OCI-LY1 (cell line): ENCODE measurements around the gene PCDHB4.
"Not testable (repeated sequence)": the region's sequence is repeated elsewhere in the genome, so short reads cannot be mapped to it uniquely, and the experiment has no call there.

ENCODE experiments used
- H2AFZ ChIP-seq: fragments of 200-600 bp; sonication (generic), shearing (Covaris generic); 2 replicates; pipeline ENCODE4 v1.6.0; 2014; ENCODE audit warnings: antibody characterized with exemption, mild to moderate bottlenecking, low read length
- H3F3A ChIP-seq: fragments of 200-600 bp; sonication (generic), shearing (Covaris generic); 2 replicates; pipeline ENCODE4 v1.6.0; 2014; ENCODE audit warnings: mild to moderate bottlenecking, antibody characterized with exemption, low read length, moderate library complexity; ENCODE audit not compliant: insufficient read depth
- H3K27ac ChIP-seq: fragments of 200-600 bp; sonication (generic); 2 replicates; pipeline ENCODE4 v1.5.1; 2014; ENCODE audit warnings: low read length, mixed run types, mild to moderate bottlenecking, low read depth; ENCODE audit not compliant: poor library complexity, severe bottlenecking
- H3K27me3 ChIP-seq: fragments of 200-600 bp; sonication (generic); 2 replicates; pipeline ENCODE4 v1.6.0; 2014; ENCODE audit warnings: antibody characterized with exemption, mild to moderate bottlenecking, low read length, moderate library complexity; ENCODE audit not compliant: insufficient read depth
- H3K36me3 ChIP-seq: fragments of 200-600 bp; sonication (generic); 2 replicates; pipeline ENCODE4 v1.6.1; 2014; ENCODE audit warnings: mild to moderate bottlenecking, antibody characterized with exemption, low read length, moderate library complexity, mixed read lengths; ENCODE audit not compliant: insufficient read depth
- H3K4me1 ChIP-seq: fragments of 200-600 bp; sonication (generic); 2 replicates; pipeline ENCODE4 v1.5.1; 2014; ENCODE audit warnings: mild to moderate bottlenecking, low read length, moderate library complexity; ENCODE audit not compliant: insufficient read depth, severe bottlenecking
- H3K4me2 ChIP-seq: fragments of 200-600 bp; sonication (generic), shearing (Covaris generic); 2 replicates; pipeline ENCODE4 v1.6.1; 2014; ENCODE audit warnings: low read length
- H3K4me3 ChIP-seq: fragments of 200-600 bp; sonication (generic); 2 replicates; pipeline ENCODE4 v1.5.1; 2014; ENCODE audit warnings: low read length, low read depth, mild to moderate bottlenecking, mixed read lengths; ENCODE audit not compliant: poor library complexity, severe bottlenecking
- H3K79me2 ChIP-seq: fragments of 200-600 bp; shearing (Covaris generic); 2 replicates; pipeline ENCODE4 v1.6.1; 2016; ENCODE audit warnings: mixed run types, low read length, mixed read lengths; ENCODE audit not compliant: insufficient read depth
- H3K9ac ChIP-seq: fragments of 200-600 bp; sonication (generic), shearing (Covaris generic); 2 replicates; pipeline ENCODE4 v1.6.1; 2014; ENCODE audit warnings: mild to moderate bottlenecking, low read length, mixed read lengths
- H3K9me2 ChIP-seq: fragments of 200-600 bp; sonication (generic), shearing (Covaris generic); 2 replicates; pipeline ENCODE4 v1.6.1; 2014; ENCODE audit warnings: low read depth, mild to moderate bottlenecking, low read length, mixed read lengths
- H3K9me3 ChIP-seq: fragments of 200-600 bp; shearing (Covaris generic); 2 replicates; pipeline ENCODE4 v1.6.1; 2014; ENCODE audit warnings: low read length, mixed read lengths
- H4K20me1 ChIP-seq: fragments of 200-600 bp; sonication (generic), shearing (Covaris generic); 2 replicates; pipeline ENCODE4 v1.6.0; 2016; ENCODE audit warnings: mild to moderate bottlenecking, low read length; ENCODE audit not compliant: insufficient read depth
- EZH2 ChIP-seq: fragments of 200-600 bp; sonication (generic), shearing (Covaris generic); IDR thresholded peaks from 2 replicates; pipeline ENCODE4 v1.8.0; 2017; ENCODE audit warnings: borderline replicate concordance, mixed run types, mild to moderate bottlenecking, antibody characterized with exemption, low read length, moderate library complexity, mixed read lengths
- TF ChIP-seq, protein P1 (sequence below): fragments of 200-600 bp; sonication (generic), shearing (Covaris generic); IDR thresholded peaks from 2 replicates; pipeline ENCODE4 v1.5.1; 2017; ENCODE audit warnings: mild to moderate bottlenecking, antibody characterized with exemption, low read length, moderate library complexity, mixed read lengths

Gene PCDHB4

DNA sequence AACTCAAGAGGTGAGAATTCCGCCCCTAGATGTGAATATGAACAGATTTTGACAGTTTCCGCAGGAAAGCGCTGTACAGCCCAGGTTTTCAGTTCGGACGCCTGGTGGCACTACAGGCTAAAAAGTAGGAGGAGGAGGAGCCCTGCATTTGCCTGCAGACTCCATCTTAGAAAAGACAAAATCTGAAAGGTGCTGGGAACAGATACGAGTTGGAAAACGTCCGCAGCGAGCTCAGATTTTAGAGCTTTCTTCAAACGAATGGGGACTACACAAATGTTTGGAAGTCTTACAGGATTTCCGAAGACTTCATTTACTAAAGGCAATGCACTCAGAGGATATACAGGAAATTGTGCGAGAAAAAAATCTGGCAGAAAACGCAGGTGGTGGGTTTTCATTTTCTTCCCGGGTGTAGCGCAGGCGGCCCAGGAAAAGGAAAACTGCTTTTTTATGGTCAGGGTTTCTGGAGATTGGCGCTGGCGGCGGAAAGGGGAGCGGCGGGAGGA, 37.1 kb upstream of the PCDHB4 start:
- H3F3A ChIP-seq: no peaks in the 10 kb centered on the region
- H3K9ac ChIP-seq: no peak overlapping the region
- H3K4me2 ChIP-seq: no peak overlapping the region
- no peaks in the 10 kb centered on the region for H3K27me3 ChIP-seq
- H3K36me3 ChIP-seq: no peaks in the 10 kb centered on the region
- H3K4me1 ChIP-seq: no peaks in the 10 kb centered on the region
- no peaks in the 10 kb centered on the region for H4K20me1 ChIP-seq
- H3K27ac ChIP-seq: no peak overlapping the region
- TF ChIP-seq, protein P1, sequence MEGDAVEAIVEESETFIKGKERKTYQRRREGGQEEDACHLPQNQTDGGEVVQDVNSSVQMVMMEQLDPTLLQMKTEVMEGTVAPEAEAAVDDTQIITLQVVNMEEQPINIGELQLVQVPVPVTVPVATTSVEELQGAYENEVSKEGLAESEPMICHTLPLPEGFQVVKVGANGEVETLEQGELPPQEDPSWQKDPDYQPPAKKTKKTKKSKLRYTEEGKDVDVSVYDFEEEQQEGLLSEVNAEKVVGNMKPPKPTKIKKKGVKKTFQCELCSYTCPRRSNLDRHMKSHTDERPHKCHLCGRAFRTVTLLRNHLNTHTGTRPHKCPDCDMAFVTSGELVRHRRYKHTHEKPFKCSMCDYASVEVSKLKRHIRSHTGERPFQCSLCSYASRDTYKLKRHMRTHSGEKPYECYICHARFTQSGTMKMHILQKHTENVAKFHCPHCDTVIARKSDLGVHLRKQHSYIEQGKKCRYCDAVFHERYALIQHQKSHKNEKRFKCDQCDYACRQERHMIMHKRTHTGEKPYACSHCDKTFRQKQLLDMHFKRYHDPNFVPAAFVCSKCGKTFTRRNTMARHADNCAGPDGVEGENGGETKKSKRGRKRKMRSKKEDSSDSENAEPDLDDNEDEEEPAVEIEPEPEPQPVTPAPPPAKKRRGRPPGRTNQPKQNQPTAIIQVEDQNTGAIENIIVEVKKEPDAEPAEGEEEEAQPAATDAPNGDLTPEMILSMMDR: no peak
- TF ChIP-seq EZH2: no peak
- H3K9me2 ChIP-seq: no peaks in the 10 kb centered on the region
- H3K9me3 ChIP-seq: no peaks in the 10 kb centered on the region
- no peaks in the 10 kb centered on the region for H3K79me2 ChIP-seq
- no peak overlapping the region for H3K4me3 ChIP-seq
- no peak overlapping the region for H2AFZ ChIP-seq

DNA sequence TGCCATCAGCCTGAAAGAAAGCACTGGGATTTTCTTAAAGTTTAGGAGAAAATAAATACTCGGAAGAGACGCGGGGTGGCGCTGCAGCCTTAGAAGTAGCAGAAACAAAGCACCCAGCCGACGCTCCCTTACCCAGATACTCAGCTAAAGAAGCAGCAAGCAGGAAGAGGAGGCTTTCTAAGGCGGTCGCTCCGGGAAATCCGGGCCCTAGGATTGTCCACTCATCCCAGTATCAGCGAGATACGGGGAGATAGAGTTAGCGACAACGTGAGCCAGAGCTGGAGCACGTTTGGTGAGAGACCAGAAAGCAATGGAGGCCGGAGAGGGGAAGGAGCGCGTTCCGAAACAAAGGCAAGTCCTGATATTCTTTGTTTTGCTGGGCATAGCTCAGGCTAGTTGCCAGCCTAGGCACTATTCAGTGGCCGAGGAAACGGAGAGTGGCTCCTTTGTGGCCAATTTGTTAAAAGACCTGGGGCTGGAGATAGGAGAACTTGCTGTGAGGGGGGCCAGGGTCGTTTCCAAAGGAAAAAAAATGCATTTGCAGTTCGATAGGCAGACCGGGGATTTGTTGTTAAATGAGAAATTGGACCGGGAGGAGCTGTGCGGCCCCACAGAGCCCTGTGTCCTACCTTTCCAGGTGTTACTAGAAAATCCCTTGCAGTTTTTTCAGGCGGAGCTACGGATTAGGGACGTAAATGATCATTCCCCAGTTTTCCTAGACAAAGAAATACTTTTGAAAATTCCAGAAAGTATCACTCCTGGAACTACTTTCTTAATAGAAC, 26.9 kb upstream of the PCDHB4 start, which contains the start of gene PCDHB2:
TSS of gene PCDHB2 (plus strand) at position 135 of the 782 bp plus-strand sequence. CDS start at position 311, 176 bp downstream.
- Histone ChIP-seq H2AFZ (no peak within 1 kb of the TSS), H3K79me2 (no peaks in the 10 kb centered on the region), H3K9me2 (no peaks in the 10 kb centered on the region), H3F3A (no peaks in the 10 kb centered on the region), H3K9me3 (no peaks in the 10 kb centered on the region), H3K27ac (no peak within 1 kb of the TSS), H3K9ac (no peak within 1 kb of the TSS), H3K36me3 (no peaks in the 10 kb centered on the region), H3K4me2 (no peak within 1 kb of the TSS), H3K27me3 (no peaks in the 10 kb centered on the region), H4K20me1 (no peaks in the 10 kb centered on the region), H3K4me3 (no peak within 1 kb of the TSS), H3K4me1 (no peaks in the 10 kb centered on the region)
- TF ChIP-seq, protein P1: peak; percentile 40; the same call in 1 of the 2 replicates
- no peak for TF ChIP-seq EZH2

DNA sequence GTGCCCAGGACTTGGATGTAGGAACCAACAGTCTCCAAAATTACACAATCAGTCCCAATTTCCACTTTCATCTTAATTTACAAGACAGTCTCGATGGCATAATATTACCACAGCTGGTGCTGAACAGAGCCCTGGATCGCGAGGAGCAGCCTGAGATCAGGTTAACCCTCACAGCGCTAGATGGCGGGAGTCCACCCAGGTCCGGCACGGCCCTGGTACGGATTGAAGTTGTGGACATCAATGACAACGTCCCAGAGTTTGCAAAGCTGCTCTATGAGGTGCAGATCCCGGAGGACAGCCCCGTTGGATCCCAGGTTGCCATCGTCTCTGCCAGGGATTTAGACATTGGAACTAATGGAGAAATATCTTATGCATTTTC, 26.4 kb upstream of the PCDHB4 start:
- Histone ChIP-seq H3F3A (no peaks in the 10 kb centered on the region), H3K27me3 (no peaks in the 10 kb centered on the region), H3K36me3 (no peaks in the 10 kb centered on the region), H3K79me2 (no peaks in the 10 kb centered on the region), H3K4me1 (no peaks in the 10 kb centered on the region), H3K9ac (no peak overlapping the region), H3K27ac (no peak overlapping the region), H2AFZ (no peak overlapping the region), H3K4me3 (no peak overlapping the region), H3K4me2 (no peak overlapping the region), H3K9me3 (no peaks in the 10 kb centered on the region), H4K20me1 (no peaks in the 10 kb centered on the region), H3K9me2 (no peaks in the 10 kb centered on the region)
- TF ChIP-seq, protein P1: no peak
- no peak for TF ChIP-seq EZH2

DNA sequence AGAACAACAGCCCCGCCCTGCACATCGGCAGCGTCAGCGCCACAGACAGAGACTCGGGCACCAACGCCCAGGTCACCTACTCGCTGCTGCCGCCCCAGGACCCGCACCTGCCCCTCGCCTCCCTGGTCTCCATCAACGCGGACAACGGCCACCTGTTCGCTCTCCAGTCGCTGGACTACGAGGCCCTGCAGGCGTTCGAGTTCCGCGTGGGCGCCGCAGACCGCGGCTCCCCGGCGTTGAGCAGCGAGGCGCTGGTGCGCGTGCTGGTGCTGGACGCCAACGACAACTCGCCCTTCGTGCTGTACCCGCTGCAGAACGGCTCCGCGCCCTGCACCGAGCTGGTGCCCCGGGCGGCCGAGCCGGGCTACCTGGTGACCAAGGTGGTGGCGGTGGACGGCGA, 25.4 kb upstream of the PCDHB4 start:
- not testable (repeated sequence) for H3K79me2 ChIP-seq, H3K9ac ChIP-seq, H3K36me3 ChIP-seq, H3K9me3 ChIP-seq, H3K9me2 ChIP-seq, H3F3A ChIP-seq, H3K27me3 ChIP-seq, H2AFZ ChIP-seq, H3K4me2 ChIP-seq, H3K27ac ChIP-seq, H3K4me3 ChIP-seq, H3K4me1 ChIP-seq, H4K20me1 ChIP-seq

DNA sequence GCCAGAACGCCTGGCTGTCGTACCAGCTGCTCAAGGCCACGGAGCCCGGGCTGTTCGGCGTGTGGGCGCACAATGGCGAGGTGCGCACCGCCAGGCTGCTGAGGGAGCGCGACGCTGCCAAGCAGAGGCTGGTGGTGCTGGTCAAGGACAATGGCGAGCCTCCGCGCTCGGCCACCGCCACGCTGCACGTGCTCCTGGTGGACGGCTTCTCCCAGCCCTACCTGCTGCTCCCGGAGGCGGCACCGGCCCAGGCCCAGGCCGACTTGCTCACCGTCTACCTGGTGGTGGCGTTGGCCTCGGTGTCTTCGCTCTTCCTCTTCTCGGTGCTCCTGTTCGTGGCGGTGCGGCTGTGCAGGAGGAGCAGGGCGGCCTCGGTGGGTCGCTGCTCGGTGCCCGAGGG, 25.0 kb upstream of the PCDHB4 start:
- not testable (repeated sequence) for H3F3A ChIP-seq, H3K4me3 ChIP-seq, H3K9ac ChIP-seq, H3K27ac ChIP-seq, H3K36me3 ChIP-seq, H3K4me1 ChIP-seq, H3K4me2 ChIP-seq, H2AFZ ChIP-seq, H4K20me1 ChIP-seq, H3K79me2 ChIP-seq, H3K9me2 ChIP-seq, H3K27me3 ChIP-seq, H3K9me3 ChIP-seq
